CD14-positive monocyte (primary cell): ENCODE results near the gene ALLC. TPM values are rescaled to one million over a fixed set of nuclear protein-coding genes. Genes with fewer than 3 reads are reported as not detected.

Experiments
- DNase-seq, 3 donors: peaks; one replicate each; pipeline ENCODE4 v3.0.0-alpha.2; 2011 to 2022
- H2AFZ ChIP-seq: 2 replicates; pipeline ENCODE4 v1.6.0; 2012; ENCODE audit warnings: mild to moderate bottlenecking, low read depth, low read length, inconsistent platforms; ENCODE audit not compliant: insufficient read depth, poor library complexity, severe bottlenecking
- H3K27ac ChIP-seq, 2 donors: 1 replicate in 1 of 2; 2 replicates in 1 of 2; pipeline ENCODE4 v1.5.1; 2012 to 2013; ENCODE audit warnings: low read length in 2 of 2, control low read depth in 1 of 2, inconsistent platforms in 1 of 2, low read depth in 1 of 2, mild to moderate bottlenecking in 1 of 2
- H3K27me3 ChIP-seq, 2 donors: one replicate each; pipeline versions ENCODE4 v1.6.0 to v1.6.1; 2011 to 2013; ENCODE audit warnings: low read length in 2 of 2; ENCODE audit not compliant: control insufficient read depth in 2 of 2, insufficient read depth in 2 of 2
- H3K36me3 ChIP-seq, 2 donors: replicated peaks in 1 of 2; 1 replicate in 1 of 2; 2 replicates in 1 of 2; pipeline versions ENCODE4 v1.5.1 to v1.6.1; 2012 to 2013; ENCODE audit warnings: low read length in 2 of 2, control low read depth in 1 of 2, inconsistent platforms in 1 of 2, mild to moderate bottlenecking in 1 of 2; ENCODE audit not compliant: insufficient read depth in 2 of 2, control insufficient read depth in 1 of 2
- H3K4me1 ChIP-seq, 2 donors: 1 replicate in 1 of 2; 2 replicates in 1 of 2; pipeline versions ENCODE4 v1.5.1 to v1.6.1; 2012 to 2013; ENCODE audit warnings: low read length in 2 of 2, control low read depth in 1 of 2, inconsistent platforms in 1 of 2, mild to moderate bottlenecking in 1 of 2, moderate library complexity in 1 of 2; ENCODE audit not compliant: insufficient read depth in 2 of 2, control insufficient read depth in 1 of 2
- H3K4me2 ChIP-seq: replicated peaks from 2 replicates; pipeline ENCODE3; 2012; ENCODE audit warnings: low read length, moderate library complexity, mild to moderate bottlenecking; ENCODE audit not compliant: poor library complexity, severe bottlenecking; ENCODE audit errors: extremely low read depth
- H3K4me3 ChIP-seq, 3 experiments: fragments of 200-600 bp in 1 of 3; sonication (generic) in 1 of 3; replicated peaks in 1 of 3; 1 replicate in 2 of 3; 2 replicates in 1 of 3; pipeline ENCODE4 v1.5.1; 2011 to 2013; ENCODE audit warnings: low read length in 3 of 3, mild to moderate bottlenecking in 3 of 3, control low read depth in 2 of 3, low read depth in 2 of 3, inconsistent platforms in 1 of 3, moderate library complexity in 1 of 3
- H3K79me2 ChIP-seq: 2 replicates; pipeline ENCODE4 v1.6.0; 2012; ENCODE audit warnings: mild to moderate bottlenecking, control low read depth, inconsistent platforms, low read length, moderate library complexity; ENCODE audit not compliant: insufficient read depth
- H3K9ac ChIP-seq: 2 replicates; pipeline ENCODE4 v1.6.0; 2017; ENCODE audit warnings: low read length, mild to moderate bottlenecking; ENCODE audit not compliant: insufficient read depth, poor library complexity, severe bottlenecking
- H3K9me3 ChIP-seq, 2 donors: replicated peaks in 1 of 2; 1 replicate in 1 of 2; 2 replicates in 1 of 2; pipeline versions ENCODE4 v1.5.1 to v1.6.1; 2012 to 2013; ENCODE audit warnings: low read length in 2 of 2, control low read depth in 1 of 2; ENCODE audit not compliant: control insufficient read depth in 1 of 2, insufficient read depth in 1 of 2
- H4K20me1 ChIP-seq: 2 replicates; pipeline ENCODE4 v1.6.0; 2012; ENCODE audit warnings: mild to moderate bottlenecking, low read length, control low read depth, moderate library complexity; ENCODE audit not compliant: insufficient read depth
- H3K27ac Mint-ChIP-seq, 7 donors: one replicate each; pipeline ENCODE4 v1.8.0; 2020; ENCODE audit warnings: mild to moderate bottlenecking in 7 of 7, mixed read lengths in 7 of 7, moderate library complexity in 6 of 7, inconsistent platforms in 2 of 7
- H3K27me3 Mint-ChIP-seq, 3 donors: one replicate each; pipeline ENCODE4 v1.8.0; 2021 to 2022; ENCODE audit warnings: low read depth in 3 of 3, mild to moderate bottlenecking in 3 of 3, mixed read lengths in 3 of 3, moderate library complexity in 3 of 3, inconsistent platforms in 1 of 3
- H3K36me3 Mint-ChIP-seq, 2 donors: one replicate each; pipeline ENCODE4 v1.8.0; 2020; ENCODE audit warnings: mixed read lengths in 2 of 2, inconsistent platforms in 1 of 2, mild to moderate bottlenecking in 1 of 2
- H3K4me1 Mint-ChIP-seq: one replicate; pipeline ENCODE4 v1.8.0; 2020; ENCODE audit warnings: mild to moderate bottlenecking, mixed read lengths
- H3K4me3 Mint-ChIP-seq, 2 donors: one replicate each; pipeline ENCODE4 v1.8.0; 2020; ENCODE audit warnings: mild to moderate bottlenecking in 2 of 2, mixed read lengths in 2 of 2, moderate library complexity in 1 of 2
- H3K9me3 Mint-ChIP-seq, 7 donors: one replicate each; pipeline ENCODE4 v1.8.0; 2020 to 2022; ENCODE audit warnings: mixed read lengths in 7 of 7, mild to moderate bottlenecking in 6 of 7, moderate library complexity in 6 of 7, inconsistent platforms in 2 of 7
- CTCF ChIP-seq: fragments of 200-600 bp; IDR thresholded peaks from one replicate; pipeline ENCODE4 v1.8.0; 2022; ENCODE audit warnings: antibody characterized with exemption, mild to moderate bottlenecking
- WGBS: methylation state at CpG from one replicate; pipeline ENCODE4 v1.1.5; 2013; ENCODE audit warnings: missing lambda C conversion rate; ENCODE audit not compliant: insufficient coverage; 5-methylcytosine and 5-hydroxymethylcytosine counted together
- intact Hi-C, 2 donors: fragments of 100-400 bp; cut with micrococcal nuclease; formaldehyde crosslinking; loops; one replicate each; pipeline versions ENCODE4 v1.15.0 to v1.15.1; 2023
- polyA plus RNA-seq, 3 donors: library from polyadenylated mRNA; depleted of rRNA in 1 of 3; unstranded in 2 of 3; stranded (reverse) in 1 of 3; fragments of 300-500 nt in 2 of 3; fragments of >200 nt in 1 of 3; fragmentation: Illumina TruSeq in 2 of 3; gene quantifications; 1 replicate in 2 of 3; 2 replicates in 1 of 3; pipeline ENCODE4 v1.2.3, GENCODE V29; 2012 to 2021

Gene ALLC
- polyA plus RNA-seq, 3 donors, result not detected

- no peak overlapping the region for H3K4me2 ChIP-seq
- no peak overlapping the region for H3K9ac ChIP-seq
These were observed 4.9 kb upstream of the ALLC start for GRCh38 chr2:3652896-3653625.

GRCh38 chr2:3654011-3654410, 4.0 kb upstream of the ALLC start:
- H3K36me3 ChIP-seq, result no peaks in the 10 kb centered on the region
- peaks cover 0 to 8% (median 0%) of the 10 kb centered on the region in 7 donors for H3K9me3 Mint-ChIP-seq
- no peak overlapping the region for H3K4me3 ChIP-seq
- no peaks in the 10 kb centered on the region for H3K79me2 ChIP-seq
- no peak overlapping the region for H3K9ac ChIP-seq
- peaks cover 0 to 17% of the 10 kb centered on the region in 2 donors for H3K27me3 ChIP-seq
- no peaks in the 10 kb centered on the region for H3K36me3 Mint-ChIP-seq
- WGBS, result 92% methylated on average over 10 of the region's 10 CpGs
- H3K27ac ChIP-seq, result no peak overlapping the region
- H3K4me1 ChIP-seq, result peaks cover 2 to 10% of the 10 kb centered on the region in 2 donors
- no peak overlapping the region for H3K4me3 Mint-ChIP-seq
- no peak overlapping the region for H2AFZ ChIP-seq
- intact Hi-C loops, result loop anchor here in 1 of 2 donors (5.0 kb wide), 1 partner anchor 1532 kb away; no protein-coding TSS in a partner anchor
- no peak overlapping the region for H3K4me2 ChIP-seq
- peaks cover 11% of the 10 kb centered on the region for H3K4me1 Mint-ChIP-seq
- TF ChIP-seq CTCF, result no peak
- no peak overlapping the region for H3K27ac Mint-ChIP-seq
- no peak for DNase-seq
- peaks cover 10 to 32% (median 25%) of the 10 kb centered on the region in 3 donors for H3K27me3 Mint-ChIP-seq
- no peaks in the 10 kb centered on the region for H4K20me1 ChIP-seq
- H3K9me3 ChIP-seq, result no peaks in the 10 kb centered on the region

More at GRCh38 chr2:3652896-3653625, 4.9 kb upstream of the ALLC start:
- Histone ChIP-seq H3K27ac (no peak overlapping the region), H3K79me2 (no peaks in the 10 kb centered on the region), H3K4me1 (peaks cover 2 to 10% of the 10 kb centered on the region in 2 donors), H2AFZ (no peak overlapping the region), H3K36me3 (no peaks in the 10 kb centered on the region), H4K20me1 (no peaks in the 10 kb centered on the region), H3K27me3 (peaks cover 0 to 17% of the 10 kb centered on the region in 2 donors), H3K9me3 (no peaks in the 10 kb centered on the region), H3K4me3 (no peak overlapping the region)
- DNase-seq, result no peak
- Mint-ChIP-seq H3K27me3 (peaks cover 10 to 32% (median 24%) of the 10 kb centered on the region in 3 donors), H3K4me3 (peak overlapping the region in 1 of 2 donors; percentile 11), H3K9me3 (peaks cover 0 to 8% (median 0%) of the 10 kb centered on the region in 7 donors), H3K27ac (no peak overlapping the region), H3K4me1 (peaks cover 11% of the 10 kb centered on the region), H3K36me3 (no peaks in the 10 kb centered on the region)
- WGBS, result 93% methylated on average over 8 of the region's 9 CpGs
- intact Hi-C loops, result loop anchor here in 1 of 2 donors (5.0 kb wide), 1 partner anchor 1531 kb away; no protein-coding TSS in a partner anchor
- TF ChIP-seq CTCF, result no peak
